ENCODE measurements around the gene LSM11. TPM values are rescaled to one million over a fixed set of nuclear protein-coding genes. Genes with fewer than 3 reads are reported as not detected.

Gene LSM11
- polyA plus RNA-seq, 1 donor from 2014 or later = 30.6 TPM

GRCh38 chr5:157739388-157740228 lies 3.9 kb upstream of the LSM11 start:
- Histone ChIP-seq H3K9me2 (ENCODE audit: insufficient read depth, low read length) (no peaks in the 10 kb centered on the region), H3K27ac (ENCODE audit: low read length) (no peak overlapping the region), H3K27me3 (ENCODE audit: insufficient read depth, low read depth, low read length) (no peaks in the 10 kb centered on the region), H3K9me3 (ENCODE audit: low read length) (no peaks in the 10 kb centered on the region), H3K4me3 (ENCODE audit: low read length) (no peak overlapping the region), H3K79me2 (replicated peaks; ENCODE audit: insufficient read depth, low read length) (no peaks in the 10 kb centered on the region), H4K20me1 (ENCODE audit: insufficient read depth) (no peaks in the 10 kb centered on the region), H3F3A (ENCODE audit: insufficient read depth, low read length, poor library complexity, severe bottlenecking) (no peaks in the 10 kb centered on the region), H2AFZ (ENCODE audit: low read depth, low read length) (no peak overlapping the region), H3K4me2 (ENCODE audit: low read length) (no peak overlapping the region), H3K9ac (ENCODE audit: low read length) (no peak overlapping the region), H3K36me3 (ENCODE audit: insufficient read depth, low read length) (no peaks in the 10 kb centered on the region)
- TF ChIP-seq EP300 (conservative IDR thresholded peaks at IDR 0.05; ENCODE audit: poor library complexity, severe bottlenecking) (no peak), CTCF (IDR thresholded peaks at IDR 0.05; ENCODE audit: poor library complexity, severe bottlenecking) (no peak), TAF1 (IDR thresholded peaks at IDR 0.05; ENCODE audit: low read depth) (no peak), SMC3 (conservative IDR thresholded peaks at IDR 0.05; ENCODE audit: poor library complexity) (no peak), REST (IDR thresholded peaks at IDR 0.05; ENCODE audit: borderline replicate concordance) (no peak), POLR2AphosphoS5 (IDR thresholded peaks at IDR 0.05) (no peak)

- no peak for TF ChIP-seq SMC3 (conservative IDR thresholded peaks at IDR 0.05; ENCODE audit: poor library complexity)
- TF ChIP-seq EZH2 (IDR thresholded peaks at IDR 0.05; ENCODE audit: borderline replicate concordance, insufficient read depth, low read length, poor library complexity, severe bottlenecking) = no peak
- TF ChIP-seq EP300 (conservative IDR thresholded peaks at IDR 0.05; ENCODE audit: poor library complexity, severe bottlenecking) = no peak
- TF ChIP-seq TAF1 (IDR thresholded peaks at IDR 0.05; ENCODE audit: low read depth) = no peak
- no peak for TF ChIP-seq RAD21 (conservative IDR thresholded peaks at IDR 0.05)
- no peak for TF ChIP-seq REST (IDR thresholded peaks at IDR 0.05; ENCODE audit: borderline replicate concordance)
- no peak for TF ChIP-seq CTCF (IDR thresholded peaks at IDR 0.05; ENCODE audit: poor library complexity, severe bottlenecking)
- no peak for TF ChIP-seq MXI1 (conservative IDR thresholded peaks at IDR 0.05; ENCODE audit: poor library complexity, severe bottlenecking)
- TF ChIP-seq POLR2AphosphoS5 (IDR thresholded peaks at IDR 0.05) = no peak
These were observed 3.3 kb upstream of the LSM11 start for GRCh38 chr5:157740229-157740610.

More at GRCh38 chr5:157740229-157740610, 3.3 kb upstream of the LSM11 start:
- Histone ChIP-seq H4K20me1 (ENCODE audit: insufficient read depth) (no peaks in the 10 kb centered on the region), H3F3A (ENCODE audit: insufficient read depth, low read length, poor library complexity, severe bottlenecking) (no peaks in the 10 kb centered on the region), H3K4me2 (ENCODE audit: low read length) (no peak overlapping the region), H3K9me3 (ENCODE audit: low read length) (no peaks in the 10 kb centered on the region), H3K27ac (ENCODE audit: low read length) (no peak overlapping the region), H3K4me3 (ENCODE audit: low read length) (no peak overlapping the region), H3K9ac (ENCODE audit: low read length) (no peak overlapping the region), H3K36me3 (ENCODE audit: insufficient read depth, low read length) (no peaks in the 10 kb centered on the region), H2AFZ (ENCODE audit: low read depth, low read length) (no peak overlapping the region), H3K27me3 (ENCODE audit: insufficient read depth, low read depth, low read length) (no peaks in the 10 kb centered on the region), H3K79me2 (replicated peaks; ENCODE audit: insufficient read depth, low read length) (peaks cover 2% of the 10 kb centered on the region), H3K9me2 (ENCODE audit: insufficient read depth, low read length) (no peaks in the 10 kb centered on the region)
